RPMI8226 (cell line): ENCODE results near the gene MVB12A.

ENCODE experiments used
- DNase-seq: peaks from one replicate; pipeline ENCODE4 v3.0.0-alpha.2; 2015

MVB12A gene

DNA sequence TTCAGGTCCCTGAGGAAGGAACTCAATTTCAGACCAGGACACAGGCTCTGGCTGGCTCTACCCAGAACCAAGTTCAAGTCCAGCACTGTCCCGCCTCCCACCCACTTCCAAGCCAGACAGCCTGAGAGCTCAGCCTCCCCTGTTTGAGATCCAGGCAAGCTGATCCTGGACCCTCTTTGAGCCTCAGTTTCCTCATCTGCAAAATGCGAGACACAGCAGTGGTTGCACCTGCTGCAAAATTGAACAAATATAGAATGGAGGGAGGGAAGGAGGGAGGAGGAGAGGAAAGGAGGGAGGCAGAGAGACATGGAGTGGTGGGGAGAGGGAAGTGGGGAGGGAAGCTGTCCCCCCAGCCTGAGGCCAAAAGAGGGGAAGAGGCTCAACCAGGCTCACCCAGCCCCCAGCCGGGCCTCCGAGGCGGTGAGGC is 27.9 kb downstream of the MVB12A start:
- DNase-seq, result no peak

DNA sequence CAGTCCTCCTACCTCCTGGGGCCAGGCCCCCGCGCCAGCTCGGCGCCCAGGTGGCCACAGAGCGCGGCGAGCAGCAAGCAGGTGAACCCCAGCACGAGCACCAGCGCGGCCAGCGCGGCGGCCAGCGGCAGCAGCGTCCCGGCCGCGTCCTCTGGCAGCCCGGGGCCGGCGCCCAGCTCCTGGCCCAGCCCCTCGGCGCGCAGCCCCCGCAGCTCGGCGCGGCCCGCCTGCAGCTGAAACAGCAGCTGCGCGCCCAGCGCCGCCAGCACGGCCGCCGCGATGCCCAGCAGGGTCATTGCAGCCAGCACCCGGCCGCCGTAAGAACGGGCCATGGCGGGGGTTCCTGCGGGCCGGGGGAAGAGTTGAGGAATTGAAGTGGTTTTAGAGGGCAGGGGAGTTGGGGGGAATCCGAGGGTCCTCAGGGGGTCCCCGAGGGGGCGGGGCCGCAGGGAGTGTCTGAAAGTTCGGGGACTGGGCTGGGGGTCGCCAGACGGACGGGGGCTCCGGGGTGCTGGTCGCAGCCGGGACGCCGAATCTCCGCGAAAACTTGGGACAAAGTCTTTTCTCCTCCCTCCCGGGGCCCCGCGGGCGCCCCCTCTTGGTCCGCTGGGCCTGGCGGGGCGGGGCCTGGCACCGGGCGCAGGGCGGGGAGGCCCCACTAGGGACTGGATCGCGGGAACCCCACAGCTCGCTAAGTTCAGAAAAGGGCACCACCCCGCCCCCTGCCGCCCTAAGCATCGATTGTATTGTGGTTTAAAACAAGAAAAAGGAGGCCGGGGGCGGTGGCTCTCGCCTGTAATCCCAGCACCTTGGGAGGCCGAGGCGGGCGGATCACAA is 28.5 kb downstream of the MVB12A start, which contains the start of gene TMEM221:
Gene TMEM221 (minus strand): TSS at position 538 of the 837 bp plus-strand sequence. CDS start 206 bp downstream, at position 332.
- DNase-seq, result peak; percentile 46

DNA sequence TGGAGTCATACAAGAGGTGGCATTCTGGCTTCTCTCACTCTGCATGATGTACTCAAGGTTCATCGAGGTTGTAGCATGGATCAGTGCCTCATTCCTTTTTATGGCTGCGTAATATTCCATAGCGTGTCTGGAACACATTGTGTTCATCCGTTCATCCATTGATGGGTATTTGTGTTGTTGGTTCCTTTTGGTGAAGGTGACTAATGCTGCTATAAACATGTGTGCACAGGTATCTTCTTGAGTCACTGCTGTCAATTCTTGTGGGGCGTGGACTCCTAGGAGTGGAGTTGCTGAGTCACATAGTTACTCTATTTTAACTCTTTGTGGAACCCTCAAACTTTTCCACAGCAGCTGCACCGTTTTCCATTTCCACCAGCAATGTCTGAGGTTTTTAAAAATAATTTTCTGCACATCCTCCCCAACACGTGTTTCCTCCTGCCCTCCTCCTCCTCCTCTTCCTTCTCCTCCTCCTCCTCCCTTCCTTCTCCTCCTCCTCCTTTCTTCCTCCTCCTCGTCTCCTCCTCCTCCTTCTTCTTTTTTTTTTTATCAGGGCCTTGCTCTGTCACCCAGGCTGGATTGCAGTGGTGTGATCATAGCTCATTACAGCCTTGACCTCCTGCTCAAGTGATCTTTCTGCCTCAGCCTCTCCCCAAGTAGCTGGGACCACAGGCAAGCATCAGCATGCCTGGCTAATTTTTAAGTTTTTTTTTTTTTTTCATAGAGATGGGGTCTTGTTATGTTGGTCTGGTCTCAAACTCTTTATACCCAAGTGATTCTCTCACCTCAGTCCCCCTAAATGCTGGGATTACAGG is 30.6 kb downstream of the MVB12A start:
- peak; percentile 63 for DNase-seq

DNA sequence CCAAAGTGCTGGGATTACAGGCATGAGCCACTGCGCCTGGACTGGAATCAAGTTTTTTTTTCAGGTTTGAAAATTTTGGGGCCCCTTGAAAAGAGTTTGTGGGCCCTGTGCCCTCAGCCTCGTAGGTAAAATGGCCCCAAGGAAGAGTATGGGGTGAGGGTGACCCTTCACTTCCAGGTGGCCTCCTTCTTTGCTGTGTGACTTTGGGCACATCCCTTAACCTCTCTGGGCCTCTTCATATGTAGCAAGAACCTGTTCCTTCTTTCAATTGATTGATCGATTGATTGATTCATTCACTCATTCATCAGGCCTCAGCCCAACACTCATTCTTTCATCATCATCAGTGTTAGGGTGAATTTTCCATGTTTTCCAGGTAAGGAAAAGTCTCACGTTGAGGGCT is 32.0 kb downstream of the MVB12A start:
- no peak for DNase-seq

DNA sequence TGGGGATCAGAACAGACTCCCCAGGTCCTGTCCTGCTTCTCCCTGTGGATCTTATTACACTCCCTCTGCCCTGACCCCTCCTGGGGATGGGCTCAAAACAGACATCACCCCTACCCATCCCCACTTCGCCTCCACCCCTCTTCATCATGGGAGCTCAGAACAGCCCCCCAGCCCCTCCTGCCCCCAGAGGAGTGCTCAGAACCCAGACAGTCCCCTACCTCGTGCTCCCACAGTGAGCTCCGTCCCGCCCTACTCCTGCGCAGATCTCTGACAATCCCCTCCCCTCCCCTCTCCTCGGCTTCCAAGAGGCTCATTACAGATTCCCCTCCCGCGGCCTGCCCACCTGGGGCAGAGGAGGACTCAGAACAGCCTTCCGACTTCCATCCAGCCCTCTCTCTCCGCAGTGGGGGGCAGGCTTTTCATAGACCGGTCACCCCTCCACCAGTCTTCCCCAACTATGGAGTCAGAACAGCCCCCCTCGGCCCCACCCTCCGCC is 34.8 kb downstream of the MVB12A start:
- DNase-seq, result no peak

DNA sequence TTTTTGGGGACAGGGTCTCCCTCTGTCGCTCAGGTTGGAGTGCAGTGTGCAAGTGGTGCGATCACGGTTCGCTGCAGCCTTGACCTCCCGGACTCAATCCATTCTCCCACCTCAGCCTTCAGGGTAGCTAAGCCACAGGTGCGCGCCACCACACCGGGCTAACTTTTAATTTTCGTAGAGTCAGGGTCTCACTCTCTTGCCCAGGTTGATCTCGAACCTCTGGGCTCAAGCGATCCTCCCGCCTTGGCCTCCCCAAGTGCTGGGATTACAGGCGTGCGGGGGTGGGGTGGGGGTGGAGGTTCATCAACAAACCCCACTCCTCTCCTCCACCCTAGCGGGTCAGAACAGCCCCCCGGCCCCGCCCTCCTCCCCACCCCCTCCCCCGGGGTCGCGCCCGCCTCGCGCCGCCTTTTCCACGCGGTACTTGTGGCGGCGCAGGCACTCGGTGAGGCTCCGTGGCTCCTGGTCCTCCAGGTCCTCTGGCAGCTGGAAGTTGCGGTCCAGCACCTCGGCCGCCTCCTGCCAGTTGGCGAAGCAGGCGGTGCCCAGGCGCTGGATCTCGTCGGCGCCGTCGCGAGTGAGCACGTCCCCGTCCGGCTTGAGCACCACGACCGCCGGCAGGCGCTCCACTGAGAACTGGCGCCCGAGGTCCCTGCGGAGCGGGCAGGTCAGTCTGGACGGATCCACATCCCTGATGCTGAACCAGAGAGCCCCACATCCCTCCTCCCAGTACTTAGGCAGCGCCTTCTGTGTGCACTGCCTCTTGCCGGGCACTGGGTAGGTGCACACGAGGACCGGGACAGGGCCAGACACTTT is 35.7 kb downstream of the MVB12A start:
- no peak for DNase-seq

DNA sequence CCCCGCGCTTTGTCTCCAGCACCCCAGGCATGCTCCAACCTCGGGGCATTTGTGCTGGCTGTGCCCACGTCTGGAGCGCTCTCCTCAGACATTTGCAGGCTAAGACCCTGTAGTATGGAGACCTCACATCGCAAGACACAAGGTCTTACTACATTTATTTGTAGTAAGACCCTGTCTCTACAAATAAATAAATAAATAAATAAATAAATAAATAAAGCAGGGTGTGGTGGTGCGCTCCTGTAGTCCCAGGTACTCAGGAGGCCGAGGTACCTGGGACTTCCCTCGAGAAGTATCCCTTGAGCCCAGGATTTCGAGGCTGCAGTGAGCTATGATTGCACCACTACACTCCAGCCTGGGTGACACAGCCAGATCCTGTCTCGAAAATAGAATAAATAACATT is 36.3 kb downstream of the MVB12A start:
- no peak for DNase-seq

DNA sequence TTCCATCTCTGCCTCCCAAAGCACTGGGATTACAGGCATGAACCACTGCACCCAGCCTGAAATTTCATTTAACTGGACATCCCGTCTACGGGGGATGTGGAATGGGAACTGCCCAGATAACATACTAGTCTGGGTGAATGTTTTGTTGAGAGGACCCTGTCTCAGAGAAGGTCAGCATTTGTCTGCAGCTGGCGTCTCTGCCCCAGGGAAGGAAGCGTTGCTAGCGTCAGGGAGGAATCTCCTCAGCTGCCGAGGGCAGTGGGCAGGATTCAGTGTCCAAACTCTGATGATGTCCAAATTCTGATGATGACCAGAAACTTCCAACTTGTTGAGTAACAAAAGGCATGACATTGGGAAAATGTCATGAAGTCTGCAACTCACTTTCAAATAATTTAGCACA is 37.8 kb downstream of the MVB12A start:
- DNase-seq, result no peak

DNA sequence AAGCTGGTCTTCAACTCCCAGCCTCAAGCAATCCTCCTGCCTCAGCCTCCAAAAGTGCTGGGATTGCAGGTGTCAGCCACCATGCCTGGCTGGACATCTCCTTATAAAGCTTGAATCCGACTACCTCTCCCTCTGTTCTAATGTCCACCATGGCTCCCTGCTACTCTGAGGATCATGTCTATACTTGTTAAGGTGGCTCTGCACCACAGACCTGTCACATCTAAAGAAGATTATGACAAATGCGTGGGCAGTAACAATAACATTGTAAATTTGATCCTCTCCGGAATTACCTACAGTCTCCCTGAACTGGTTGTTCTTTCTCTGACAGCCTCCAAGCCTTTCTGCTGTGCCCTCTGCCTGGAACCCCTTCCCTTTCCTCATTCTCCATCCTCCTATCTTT is 39.1 kb downstream of the MVB12A start:
- no peak for DNase-seq

DNA sequence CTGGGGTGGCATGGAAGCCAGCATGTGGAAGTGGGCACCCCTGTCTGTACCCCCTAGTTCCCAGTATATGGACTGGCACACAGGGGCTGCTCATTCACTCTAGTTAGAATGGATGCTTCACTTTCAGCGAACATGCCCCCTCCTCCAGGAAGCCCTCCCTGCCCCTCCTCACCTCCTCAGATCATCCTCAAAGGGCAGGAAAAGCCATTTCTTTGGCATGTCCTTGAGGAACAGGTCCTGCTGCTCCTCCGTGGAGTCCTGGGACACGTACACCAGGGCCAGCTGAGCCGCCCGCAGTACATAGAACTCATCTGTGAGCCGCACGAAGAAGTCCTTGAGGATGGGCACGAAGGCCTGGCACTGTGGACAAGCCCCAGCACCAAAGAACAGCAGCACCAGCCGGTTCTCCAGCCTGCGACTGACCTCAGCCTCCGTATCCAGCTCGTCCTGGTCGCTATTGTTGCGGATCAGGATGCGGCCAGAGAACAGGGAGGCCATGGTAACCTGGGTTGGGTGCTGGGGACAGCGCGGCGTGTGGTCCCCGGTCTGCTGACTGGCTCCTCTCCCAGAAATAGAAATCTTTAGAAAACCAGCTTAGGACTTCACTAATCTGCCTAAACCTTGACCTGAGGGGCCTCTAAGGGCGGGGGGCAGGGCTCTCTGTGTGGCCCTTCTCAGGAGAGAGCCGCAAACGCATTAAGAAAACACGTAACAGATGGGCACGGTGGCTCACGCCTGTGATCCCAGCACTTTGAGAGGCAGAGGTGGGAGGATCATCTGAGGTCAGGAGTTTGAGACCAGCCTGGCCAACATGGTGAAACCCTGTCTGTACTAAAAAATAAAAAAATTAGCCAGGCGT is 40.8 kb downstream of the MVB12A start, which contains the start of gene NXNL1:
Gene NXNL1 (minus strand): TSS at position 555 of the 859 bp plus-strand sequence. CDS start 57 bp downstream, at position 498.
- DNase-seq, result no peak

DNA sequence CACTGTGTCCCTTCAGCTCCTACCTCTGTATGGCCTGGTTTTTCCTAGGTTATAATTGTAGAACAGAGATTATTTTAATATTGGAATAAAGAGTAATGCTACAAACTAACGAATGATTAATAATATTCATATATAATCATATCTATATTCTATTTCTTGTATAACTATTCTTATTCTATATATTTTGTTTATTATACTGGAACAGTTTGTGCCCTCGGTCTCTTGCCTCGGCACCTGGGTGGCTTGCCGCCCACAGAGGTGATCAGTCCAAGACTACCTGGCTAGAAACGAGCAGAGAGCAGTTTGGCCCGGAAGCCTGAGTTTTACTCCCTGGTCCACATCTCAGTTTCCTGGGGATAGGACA is 46.6 kb downstream of the MVB12A start:
- no peak for DNase-seq

DNA sequence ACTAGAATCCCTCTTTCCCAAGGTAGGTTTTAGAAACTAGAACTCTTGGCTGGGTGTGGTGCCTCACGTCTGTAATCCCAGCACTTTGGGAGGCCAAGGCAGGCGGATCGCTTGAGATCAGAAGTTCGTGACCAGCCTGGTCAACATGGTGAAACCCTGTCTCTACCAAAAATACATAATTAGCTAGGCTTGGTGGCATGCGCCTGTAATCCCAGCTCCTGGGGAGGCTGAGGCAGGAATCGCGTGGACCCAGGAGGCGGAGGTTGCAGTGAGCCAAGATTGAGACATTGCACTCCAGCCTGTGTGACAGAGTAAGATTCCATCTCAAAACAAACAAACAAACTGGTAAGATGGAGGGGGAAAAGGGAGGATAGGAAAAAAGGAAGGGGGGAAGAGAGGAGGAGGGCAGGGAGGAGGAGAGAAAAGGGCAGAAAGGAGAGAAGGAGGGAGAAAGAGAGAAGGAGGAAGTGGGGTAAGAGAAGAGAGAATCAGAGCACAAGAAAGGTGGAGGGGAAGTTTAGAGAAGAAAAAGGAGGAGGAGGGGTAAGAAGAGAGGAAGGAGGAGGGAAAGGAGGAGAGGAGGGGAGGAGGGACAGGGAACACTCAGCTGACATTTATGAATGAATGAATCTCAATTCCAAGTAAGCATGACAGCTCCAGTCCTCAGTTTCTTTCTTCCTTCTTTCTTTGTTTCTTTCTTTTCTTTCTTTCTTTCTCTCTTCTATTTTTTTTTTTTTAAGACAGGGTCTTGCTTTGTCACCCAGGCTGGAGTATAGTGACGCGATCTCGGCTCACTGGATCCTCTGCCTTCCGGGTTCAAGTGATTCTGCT is 47.8 kb downstream of the MVB12A start:
- no peak for DNase-seq

DNA sequence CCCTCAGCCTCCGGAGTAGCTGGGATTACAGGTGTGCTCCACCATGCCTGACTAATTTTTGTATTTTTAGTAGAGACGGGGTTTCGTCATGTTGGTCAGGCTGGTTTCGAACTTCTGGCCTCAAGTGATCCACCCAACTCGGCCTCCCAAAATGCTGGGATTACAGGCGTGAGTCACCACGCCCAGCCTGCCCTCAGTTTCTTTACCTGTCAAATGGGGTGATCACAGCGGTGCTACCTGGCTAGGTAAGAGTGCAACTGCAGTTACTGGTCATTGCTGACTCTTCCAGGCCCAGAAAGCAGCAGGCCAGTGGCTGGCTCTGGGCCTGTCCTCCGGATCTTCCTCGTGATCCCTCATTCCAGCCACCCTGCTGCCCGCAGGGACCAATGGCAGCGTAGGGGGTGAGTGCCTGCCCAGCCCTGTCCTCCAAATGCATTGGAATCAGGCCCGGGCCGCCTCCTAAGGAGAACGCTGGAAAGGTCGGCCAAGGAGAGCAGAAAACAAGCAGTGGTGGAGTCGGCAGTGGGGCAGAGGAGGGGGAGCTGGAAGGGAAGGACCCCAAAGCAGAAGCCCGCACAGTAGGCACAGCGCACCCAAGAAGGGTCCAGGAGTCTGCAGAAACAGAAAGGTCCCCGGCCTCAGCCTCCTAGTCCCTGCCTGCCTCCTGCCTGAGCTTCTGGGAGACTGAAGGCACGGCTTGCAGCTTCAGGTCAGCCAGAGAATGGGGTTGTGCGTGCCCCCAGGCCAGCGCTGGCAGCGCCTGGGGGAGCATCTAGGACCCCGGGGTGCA is 48.6 kb downstream of the MVB12A start:
- DNase-seq, result no peak

DNA sequence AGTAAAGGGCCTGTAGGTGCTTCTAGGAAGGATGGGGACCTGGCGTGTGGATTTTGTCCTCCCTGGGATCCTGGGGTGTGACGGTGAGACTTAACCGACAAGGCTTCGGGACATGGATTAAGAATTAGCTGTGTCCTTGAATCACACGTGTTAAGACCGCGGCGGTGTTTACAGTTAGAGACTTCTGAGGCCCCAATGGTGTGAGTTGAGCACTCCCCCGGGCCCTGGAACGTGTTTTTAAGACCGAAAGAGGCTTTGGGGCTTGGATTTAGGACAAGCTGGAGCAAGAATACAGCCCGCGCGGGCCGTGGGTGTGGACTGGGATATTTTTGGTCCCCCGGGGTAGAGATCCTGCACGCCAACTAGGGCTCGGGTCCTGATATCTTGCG is 49.2 kb downstream of the MVB12A start:
- no peak for DNase-seq

DNA sequence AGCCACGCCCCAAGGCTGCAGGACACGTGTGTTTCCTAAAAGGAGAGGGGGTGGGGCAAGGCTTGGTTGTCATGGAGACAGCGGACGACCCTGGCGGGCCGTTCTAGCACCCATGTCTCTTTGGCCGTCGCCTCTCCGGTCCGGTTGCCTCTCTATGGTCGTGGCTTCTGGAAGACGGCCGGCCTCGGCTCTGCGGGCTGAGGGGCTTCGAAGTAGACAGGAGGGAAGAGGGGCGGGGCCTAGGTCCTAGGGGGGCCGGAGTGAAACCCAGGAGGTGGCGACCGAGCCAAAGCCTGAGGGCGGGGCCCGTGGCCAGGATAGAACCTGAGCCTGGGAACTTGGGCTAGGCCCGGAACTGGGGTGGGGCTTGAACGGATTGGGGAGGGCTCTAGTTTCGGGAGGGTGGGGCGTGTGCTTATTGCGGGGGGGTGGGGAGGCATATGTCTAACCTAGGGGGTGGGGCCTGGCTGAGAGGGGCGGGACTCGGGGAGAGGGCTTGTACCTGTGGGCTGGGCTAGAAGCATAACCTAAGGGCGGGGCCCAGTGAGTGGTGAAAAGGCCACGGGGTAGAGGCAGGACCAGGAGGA is 49.7 kb downstream of the MVB12A start:
- peak; percentile 94 for DNase-seq

DNA sequence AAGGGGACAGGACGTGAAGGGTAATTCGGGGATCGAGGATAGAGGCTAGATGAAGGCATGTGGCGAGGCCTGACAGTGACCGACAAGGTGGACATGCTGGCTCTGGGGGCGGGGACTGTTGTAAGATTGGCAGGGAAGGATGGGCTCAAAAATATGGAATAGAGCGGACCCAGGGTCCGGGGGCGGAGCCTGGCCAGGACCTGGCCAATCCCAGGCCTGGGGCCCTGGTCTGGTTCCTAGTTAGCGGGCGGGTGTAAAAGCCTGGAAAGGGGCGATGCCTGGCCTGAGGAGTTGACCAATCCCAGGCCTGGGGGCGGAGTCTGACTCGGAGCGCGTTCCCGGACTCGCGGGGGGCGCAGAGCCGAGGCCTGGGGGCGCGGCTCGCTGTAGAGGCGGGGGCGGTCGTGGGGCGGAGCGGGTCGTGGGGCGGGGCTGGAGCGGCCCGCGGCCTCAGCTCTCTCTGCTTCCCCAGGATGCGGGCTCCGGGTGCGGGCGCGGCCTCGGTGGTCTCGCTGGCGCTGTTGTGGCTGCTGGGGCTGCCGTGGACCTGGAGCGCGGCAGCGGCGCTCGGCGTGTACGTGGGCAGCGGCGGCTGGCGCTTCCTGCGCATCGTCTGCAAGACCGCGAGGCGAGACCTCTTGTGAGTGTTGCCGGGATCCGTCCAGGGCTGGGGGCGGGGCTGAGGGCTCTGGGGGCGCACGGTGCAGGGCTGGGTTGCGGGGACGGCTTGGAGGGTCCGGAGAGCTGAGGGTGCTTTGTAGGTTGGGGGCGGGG is 50.4 kb downstream of the MVB12A start, which contains the start of gene SLC27A1:
Gene SLC27A1 (plus strand): TSS at position 457 of the 774 bp plus-strand sequence. CDS start 17 bp downstream, at position 474.
- peak; percentile 94 for DNase-seq

DNA sequence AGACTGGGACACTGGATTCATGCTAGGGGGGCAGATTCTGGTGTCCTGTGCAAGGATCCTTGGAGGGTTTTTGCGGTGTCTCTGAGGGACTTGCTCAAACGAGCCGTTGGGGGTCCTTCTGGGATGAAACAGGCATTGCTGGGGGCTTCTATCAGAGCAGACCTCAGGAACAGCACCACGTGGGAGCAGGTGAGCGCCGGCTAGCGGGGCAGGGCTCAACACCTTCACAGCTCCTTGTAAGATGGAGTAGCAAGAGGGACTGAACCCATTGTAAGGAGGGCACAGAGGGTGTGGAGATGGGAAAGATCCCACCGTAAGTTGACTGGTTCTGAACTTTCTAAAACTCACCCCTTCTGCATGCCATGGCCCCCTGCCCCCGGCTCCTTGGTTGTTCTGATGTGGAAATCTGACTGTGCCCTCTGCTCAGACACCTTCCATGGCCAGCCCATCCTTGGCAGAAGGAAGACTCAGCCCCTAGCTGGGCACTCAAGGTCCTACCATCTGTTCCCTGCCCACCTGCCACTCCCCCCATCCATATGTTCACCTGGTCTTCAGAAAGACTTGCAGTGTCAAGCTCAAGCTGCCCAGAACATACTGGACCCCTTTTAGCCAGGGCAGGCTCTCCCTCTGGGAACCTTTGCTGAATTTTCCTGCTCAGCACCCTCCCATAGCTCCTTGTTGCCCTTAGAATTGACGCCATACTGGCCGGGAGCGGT is 51.7 kb downstream of the MVB12A start:
- DNase-seq, result peak; percentile 15

DNA sequence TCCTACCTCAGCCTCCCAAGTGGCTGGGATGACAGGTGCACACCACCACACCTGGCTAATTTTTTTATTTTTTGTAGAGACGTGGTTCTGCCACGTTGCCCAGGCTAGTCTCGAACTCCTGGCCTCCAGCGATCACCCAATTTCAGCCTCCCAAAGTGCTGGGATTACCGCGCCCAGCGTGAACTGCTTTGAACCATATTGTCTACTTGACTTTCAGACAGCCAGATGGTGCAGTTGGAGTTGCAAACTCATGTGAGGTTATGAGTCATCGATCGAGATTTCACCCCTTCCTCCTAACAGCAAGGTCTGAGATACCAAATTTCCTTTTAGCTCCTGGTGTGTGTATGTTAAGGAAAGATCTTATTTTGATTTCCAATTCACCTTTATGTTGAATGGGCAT is 53.2 kb downstream of the MVB12A start:
- peak; percentile 21 for DNase-seq
